ENCODE data around the gene GALNTL6.

The GALNTL6 gene

DNA sequence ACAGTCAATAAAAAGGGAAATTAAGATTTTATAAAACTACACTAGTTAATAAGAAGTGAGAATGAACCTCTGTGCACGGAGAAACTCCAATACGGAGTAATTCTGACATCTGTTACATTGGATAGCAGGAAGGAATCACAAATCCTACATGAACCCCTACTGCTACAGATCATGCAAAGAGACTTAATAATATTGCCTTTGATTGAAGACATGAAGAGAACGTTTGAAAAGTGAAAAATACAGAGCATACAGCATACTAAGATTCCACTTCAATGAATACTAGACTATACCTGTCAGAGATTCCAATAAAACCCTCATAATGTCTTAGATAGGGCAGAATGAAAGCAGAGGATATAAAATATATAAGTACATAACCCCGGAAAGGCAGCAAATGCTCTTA, 995.0 kb downstream of the GALNTL6 start:
- no peaks in the 10 kb centered on the region for H3K36me3 ChIP-seq (ENCODE audit: control insufficient read depth, insufficient read depth, low read length, severe bottlenecking)
- H3K4me1 ChIP-seq (ENCODE audit: control insufficient read depth, insufficient read depth, low read length), result no peaks in the 10 kb centered on the region
- H3K9ac ChIP-seq (ENCODE audit: low read length), result no peak overlapping the region
- no peak overlapping the region for H3K4me3 ChIP-seq (ENCODE audit: low read length)
- DNase-seq (ENCODE audit: low read depth), result no peak
- H3K27me3 ChIP-seq (replicated peaks; ENCODE audit: control insufficient read depth, insufficient read depth, low read length), result peaks cover 3% of the 10 kb centered on the region
- no peaks in the 10 kb centered on the region for H3K9me3 ChIP-seq (ENCODE audit: control insufficient read depth, low read length)

DNA sequence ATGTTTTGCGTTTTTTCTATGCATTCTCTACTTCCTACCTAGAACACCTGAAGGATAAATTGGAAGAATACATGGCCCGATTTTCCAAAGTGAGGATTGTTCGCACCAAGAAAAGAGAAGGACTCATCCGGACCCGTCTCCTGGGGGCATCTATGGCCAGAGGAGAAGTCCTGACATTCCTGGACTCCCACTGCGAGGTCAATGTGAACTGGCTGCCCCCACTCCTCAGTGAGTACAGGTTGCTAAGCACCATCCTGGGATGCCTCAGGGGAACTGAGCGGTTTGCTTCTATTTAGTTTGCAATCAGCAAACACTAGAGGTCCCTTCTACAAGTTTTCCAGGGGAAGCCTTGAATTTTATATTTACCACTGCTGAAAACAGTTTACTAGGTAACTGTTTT, 996.1 kb downstream of the GALNTL6 start:
- H3K9ac ChIP-seq (ENCODE audit: low read length), result no peak overlapping the region
- DNase-seq (ENCODE audit: low read depth), result no peak
- no peaks in the 10 kb centered on the region for H3K4me1 ChIP-seq (ENCODE audit: control insufficient read depth, insufficient read depth, low read length)

DNA sequence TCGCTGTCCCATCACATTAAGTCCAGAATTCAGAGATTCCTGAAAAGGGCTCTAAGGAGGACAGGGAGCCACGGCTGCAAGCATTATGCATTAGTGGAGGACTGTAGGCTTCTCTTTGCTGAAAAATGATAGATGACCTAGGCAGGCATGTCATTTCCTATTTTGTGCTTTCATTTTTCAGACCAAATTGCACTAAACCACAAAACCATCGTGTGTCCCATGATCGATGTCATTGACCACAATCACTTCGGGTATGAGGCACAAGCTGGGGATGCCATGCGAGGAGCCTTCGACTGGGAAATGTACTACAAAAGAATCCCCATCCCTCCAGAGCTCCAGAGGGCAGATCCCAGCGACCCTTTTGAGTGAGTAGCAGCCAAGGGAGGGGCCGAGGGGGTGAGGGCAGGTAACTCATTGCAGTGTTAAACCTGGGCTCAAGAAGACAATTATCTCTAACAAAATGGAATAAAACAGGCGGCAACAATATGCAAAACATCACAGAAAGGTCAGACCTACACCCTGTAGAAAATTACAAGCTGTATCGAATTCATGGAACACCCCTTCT, 1000.2 kb downstream of the GALNTL6 start:
- Histone ChIP-seq H3K36me3 (ENCODE audit: control insufficient read depth, insufficient read depth, low read length, severe bottlenecking) (no peaks in the 10 kb centered on the region), H3K4me3 (ENCODE audit: low read length) (no peak overlapping the region), H3K27me3 (replicated peaks; ENCODE audit: control insufficient read depth, insufficient read depth, low read length) (peaks cover 6% of the 10 kb centered on the region), H3K9me3 (ENCODE audit: control insufficient read depth, low read length) (no peaks in the 10 kb centered on the region), H3K9ac (ENCODE audit: low read length) (no peak overlapping the region), H3K4me1 (ENCODE audit: control insufficient read depth, insufficient read depth, low read length) (no peaks in the 10 kb centered on the region)
- no peak for DNase-seq (ENCODE audit: low read depth)

More for the DNA sequence above, 996.1 kb downstream of the GALNTL6 start:
- H3K36me3 ChIP-seq (ENCODE audit: control insufficient read depth, insufficient read depth, low read length, severe bottlenecking), result no peaks in the 10 kb centered on the region
- no peaks in the 10 kb centered on the region for H3K9me3 ChIP-seq (ENCODE audit: control insufficient read depth, low read length)
- H3K4me3 ChIP-seq (ENCODE audit: low read length), result no peak overlapping the region
- H3K27me3 ChIP-seq (replicated peaks; ENCODE audit: control insufficient read depth, insufficient read depth, low read length), result peaks cover 6% of the 10 kb centered on the region

DNA sequence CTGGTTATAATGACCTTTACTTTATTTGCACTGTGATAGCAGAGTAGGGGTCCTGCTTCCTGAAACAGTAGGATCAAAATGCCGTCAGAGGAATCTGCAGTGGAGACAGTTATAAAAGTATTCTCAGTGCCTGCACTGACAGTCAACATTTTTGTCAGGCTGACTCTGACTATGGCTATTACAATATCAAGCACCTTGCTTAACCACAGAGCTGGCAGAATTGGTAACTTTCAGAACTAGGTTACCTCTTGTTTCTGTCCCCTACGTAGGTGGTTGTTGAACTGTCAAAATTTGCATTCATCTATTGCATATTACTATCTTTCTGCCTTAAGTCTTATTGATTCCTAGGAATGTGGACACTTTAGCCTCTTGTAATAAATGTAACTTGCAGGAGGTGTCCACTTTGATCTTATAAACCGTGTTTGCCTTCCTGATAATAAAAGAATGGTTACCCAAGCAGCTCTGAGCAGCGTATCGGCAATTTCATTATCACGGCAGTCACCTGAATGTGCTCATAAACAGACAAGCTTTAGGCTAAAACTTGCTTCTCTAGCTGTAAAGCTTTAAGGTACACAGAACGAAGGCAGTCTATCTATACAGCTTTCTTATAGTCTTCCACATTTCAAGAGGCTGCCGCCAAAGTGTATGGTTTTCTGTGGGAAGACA, 1002.4 kb downstream of the GALNTL6 start:
- no peaks in the 10 kb centered on the region for H3K4me1 ChIP-seq (ENCODE audit: control insufficient read depth, insufficient read depth, low read length)
- no peak overlapping the region for H3K9ac ChIP-seq (ENCODE audit: low read length)
- no peak overlapping the region for H3K4me3 ChIP-seq (ENCODE audit: low read length)
- H3K9me3 ChIP-seq (ENCODE audit: control insufficient read depth, low read length), result no peaks in the 10 kb centered on the region
- DNase-seq (ENCODE audit: low read depth), result no peak
- H3K36me3 ChIP-seq (ENCODE audit: control insufficient read depth, insufficient read depth, low read length, severe bottlenecking), result no peaks in the 10 kb centered on the region
- H3K27me3 ChIP-seq (replicated peaks; ENCODE audit: control insufficient read depth, insufficient read depth, low read length), result peaks cover 6% of the 10 kb centered on the region

GRCh38 chr4:172818901-172819300, 1005.7 kb downstream of the GALNTL6 start:
- H3K4me1 ChIP-seq (ENCODE audit: control insufficient read depth, insufficient read depth, low read length), result no peaks in the 10 kb centered on the region
- peaks cover 8% of the 10 kb centered on the region for H3K27me3 ChIP-seq (replicated peaks; ENCODE audit: control insufficient read depth, insufficient read depth, low read length)
- no peak overlapping the region for H3K4me3 ChIP-seq (ENCODE audit: low read length)
- no peaks in the 10 kb centered on the region for H3K9me3 ChIP-seq (ENCODE audit: control insufficient read depth, low read length)
- H3K9ac ChIP-seq (ENCODE audit: low read length), result no peak overlapping the region
- no peaks in the 10 kb centered on the region for H3K36me3 ChIP-seq (ENCODE audit: control insufficient read depth, insufficient read depth, low read length, severe bottlenecking)
- DNase-seq (ENCODE audit: low read depth), result no peak

- H3K4me1 ChIP-seq (ENCODE audit: control insufficient read depth, insufficient read depth, low read length), result no peaks in the 10 kb centered on the region
- DNase-seq (ENCODE audit: low read depth), result no peak
- no peak overlapping the region for H3K4me3 ChIP-seq (ENCODE audit: low read length)
- H3K36me3 ChIP-seq (ENCODE audit: control insufficient read depth, insufficient read depth, low read length, severe bottlenecking), result no peaks in the 10 kb centered on the region
- no peak overlapping the region for H3K9ac ChIP-seq (ENCODE audit: low read length)
- H3K27me3 ChIP-seq (replicated peaks; ENCODE audit: control insufficient read depth, insufficient read depth, low read length), result peaks cover 8% of the 10 kb centered on the region
- no peaks in the 10 kb centered on the region for H3K9me3 ChIP-seq (ENCODE audit: control insufficient read depth, low read length)
Measured at GRCh38 chr4:172819353-172819752, 1006.1 kb downstream of the GALNTL6 start.

DNA sequence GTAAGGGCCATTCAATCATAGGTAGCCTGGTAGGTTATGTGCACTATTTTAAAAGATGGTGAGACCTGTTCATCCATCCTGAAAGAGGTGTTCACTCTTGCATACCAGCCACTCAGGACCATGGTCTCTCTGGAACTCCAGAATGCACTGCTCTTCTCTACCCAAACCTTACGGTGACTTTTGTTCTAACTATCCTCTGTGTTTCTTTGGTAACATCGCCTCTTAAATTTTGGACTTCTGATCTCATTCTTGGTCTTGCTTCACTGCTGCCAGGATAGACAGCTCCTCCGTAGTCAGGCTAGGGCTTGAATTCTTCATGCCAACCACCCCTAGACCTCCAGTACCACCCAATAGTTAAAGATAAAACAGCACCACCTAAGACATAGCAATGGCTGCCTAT, 1009.1 kb downstream of the GALNTL6 start:
- no peak for DNase-seq (ENCODE audit: low read depth)
- Histone ChIP-seq H3K4me3 (ENCODE audit: low read length) (no peak overlapping the region), H3K4me1 (ENCODE audit: control insufficient read depth, insufficient read depth, low read length) (no peaks in the 10 kb centered on the region), H3K9ac (ENCODE audit: low read length) (no peak overlapping the region), H3K36me3 (ENCODE audit: control insufficient read depth, insufficient read depth, low read length, severe bottlenecking) (no peaks in the 10 kb centered on the region), H3K27me3 (replicated peaks; ENCODE audit: control insufficient read depth, insufficient read depth, low read length) (peaks cover 8% of the 10 kb centered on the region), H3K9me3 (ENCODE audit: control insufficient read depth, low read length) (no peaks in the 10 kb centered on the region)

DNA sequence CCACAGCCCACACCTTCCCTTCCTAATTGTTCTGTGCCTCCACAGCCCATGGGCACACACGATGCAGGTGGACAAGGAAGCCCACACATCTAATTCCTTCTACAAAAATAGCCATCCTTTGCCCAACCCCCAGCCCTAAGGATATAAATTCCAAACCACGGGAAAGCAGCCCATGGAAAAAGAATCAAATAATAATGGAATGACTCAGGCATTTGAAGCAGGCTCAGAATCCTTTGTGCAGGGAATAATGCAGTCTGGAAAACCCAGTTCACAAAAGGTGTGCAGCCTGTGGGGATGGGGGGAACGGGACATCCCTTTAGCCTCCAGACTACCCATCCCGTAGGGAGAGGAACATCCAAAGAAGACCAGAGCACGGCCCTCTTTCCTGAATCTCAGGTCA, 1013.1 kb downstream of the GALNTL6 start:
- peak; percentile 3 for DNase-seq (ENCODE audit: low read depth)
- Histone ChIP-seq H3K36me3 (ENCODE audit: control insufficient read depth, insufficient read depth, low read length, severe bottlenecking) (no peaks in the 10 kb centered on the region), H3K27me3 (replicated peaks; ENCODE audit: control insufficient read depth, insufficient read depth, low read length) (peaks cover 8% of the 10 kb centered on the region), H3K9ac (ENCODE audit: low read length) (no peak overlapping the region), H3K4me3 (ENCODE audit: low read length) (no peak overlapping the region), H3K4me1 (ENCODE audit: control insufficient read depth, insufficient read depth, low read length) (no peaks in the 10 kb centered on the region), H3K9me3 (ENCODE audit: control insufficient read depth, low read length) (no peaks in the 10 kb centered on the region)

DNA sequence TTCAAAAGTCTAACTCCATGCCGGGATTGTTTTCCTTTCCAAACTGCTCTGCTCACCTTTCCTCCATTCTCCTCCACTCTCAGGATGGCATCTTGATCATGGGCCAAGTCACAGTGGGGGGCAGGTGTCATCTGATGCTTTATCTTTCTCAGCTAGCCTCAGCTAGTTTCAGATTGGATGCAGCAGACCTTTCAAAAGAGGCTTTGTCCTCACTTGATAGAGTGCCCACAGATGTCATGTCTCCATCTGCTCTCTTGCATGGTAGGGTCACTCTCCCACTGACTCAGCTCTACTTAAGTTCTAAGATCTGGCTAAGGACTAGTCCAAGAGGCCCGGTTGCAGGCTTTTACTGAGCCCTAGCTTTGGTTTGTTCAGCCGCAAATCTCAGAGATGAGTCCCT, 1013.7 kb downstream of the GALNTL6 start:
- Histone ChIP-seq H3K4me3 (ENCODE audit: low read length) (no peak overlapping the region), H3K4me1 (ENCODE audit: control insufficient read depth, insufficient read depth, low read length) (no peaks in the 10 kb centered on the region), H3K9ac (ENCODE audit: low read length) (no peak overlapping the region), H3K27me3 (replicated peaks; ENCODE audit: control insufficient read depth, insufficient read depth, low read length) (peaks cover 8% of the 10 kb centered on the region), H3K9me3 (ENCODE audit: control insufficient read depth, low read length) (no peaks in the 10 kb centered on the region), H3K36me3 (ENCODE audit: control insufficient read depth, insufficient read depth, low read length, severe bottlenecking) (no peaks in the 10 kb centered on the region)
- DNase-seq (ENCODE audit: low read depth), result no peak

GRCh38 chr4:172830295-172830764, 1017.1 kb downstream of the GALNTL6 start:
- Histone ChIP-seq H3K4me3 (ENCODE audit: low read length) (no peak overlapping the region), H3K9me3 (ENCODE audit: control insufficient read depth, low read length) (no peaks in the 10 kb centered on the region)

GRCh38 chr4:172836661-172837060, 1023.5 kb downstream of the GALNTL6 start:
- H3K9me3 ChIP-seq (ENCODE audit: control insufficient read depth, low read length), result no peaks in the 10 kb centered on the region
- no peaks in the 10 kb centered on the region for H3K36me3 ChIP-seq (ENCODE audit: control insufficient read depth, insufficient read depth, low read length, severe bottlenecking)
- H3K27me3 ChIP-seq (replicated peaks; ENCODE audit: control insufficient read depth, insufficient read depth, low read length), result no peaks in the 10 kb centered on the region
- DNase-seq (ENCODE audit: low read depth), result no peak
- no peak overlapping the region for H3K4me3 ChIP-seq (ENCODE audit: low read length)
- H3K4me1 ChIP-seq (ENCODE audit: control insufficient read depth, insufficient read depth, low read length), result no peaks in the 10 kb centered on the region
- no peak overlapping the region for H3K9ac ChIP-seq (ENCODE audit: low read length)

More at GRCh38 chr4:172830295-172830764, 1017.1 kb downstream of the GALNTL6 start:
- DNase-seq (ENCODE audit: low read depth), result peak; percentile 79
- H3K27me3 ChIP-seq (replicated peaks; ENCODE audit: control insufficient read depth, insufficient read depth, low read length), result no peaks in the 10 kb centered on the region
- no peaks in the 10 kb centered on the region for H3K4me1 ChIP-seq (ENCODE audit: control insufficient read depth, insufficient read depth, low read length)
- no peaks in the 10 kb centered on the region for H3K36me3 ChIP-seq (ENCODE audit: control insufficient read depth, insufficient read depth, low read length, severe bottlenecking)
- no peak overlapping the region for H3K9ac ChIP-seq (ENCODE audit: low read length)

GRCh38 chr4:172838111-172838510, 1024.9 kb downstream of the GALNTL6 start:
- no peak for DNase-seq (ENCODE audit: low read depth)
- Histone ChIP-seq H3K27me3 (replicated peaks; ENCODE audit: control insufficient read depth, insufficient read depth, low read length) (no peaks in the 10 kb centered on the region), H3K9me3 (ENCODE audit: control insufficient read depth, low read length) (no peaks in the 10 kb centered on the region), H3K36me3 (ENCODE audit: control insufficient read depth, insufficient read depth, low read length, severe bottlenecking) (no peaks in the 10 kb centered on the region), H3K4me1 (ENCODE audit: control insufficient read depth, insufficient read depth, low read length) (no peaks in the 10 kb centered on the region), H3K4me3 (ENCODE audit: low read length) (no peak overlapping the region), H3K9ac (ENCODE audit: low read length) (no peak overlapping the region)

Data from adipocyte (in vitro differentiated cells).